ENCODE measurements around the gene GP5. TPM values are rescaled to one million over a fixed set of nuclear protein-coding genes. Genes with fewer than 3 reads are reported as not detected.

Gene GP5
- total and polyA plus RNA-seq, 2 of the 13 experiments (the other 11 are each of a cell fraction or from before 2014, with no cell fraction given), result not detected

- no peak overlapping the region for H3K9ac ChIP-seq (ENCODE audit: insufficient read depth, low read depth, low read length)
- H3K27ac ChIP-seq (ENCODE audit: extremely low read length, insufficient read depth, low read length), result no peak overlapping the region
- in situ Hi-C loops (cut with HindIII; ENCODE audit: extremely low pct_ligation_motif_present, low pct_unique_long_range_greater_than_20kb) (no loop called here), intact Hi-C loops (cut with micrococcal nuclease; ENCODE audit: unreplicated experiment) (no loop called here)
- H4K20me1 ChIP-seq (ENCODE audit: insufficient read depth, low read length), result no peaks in the 10 kb centered on the region
- no peaks in the 10 kb centered on the region for H3K9me3 ChIP-seq (ENCODE audit: low read length)
- FAIRE-seq (no peak), DNase-seq (ENCODE audit: low spot score) (no peak), ATAC-seq (no peak)
- H3K79me2 ChIP-seq (ENCODE audit: insufficient read depth, low read length), result no peaks in the 10 kb centered on the region
- ChIA-PET POLR2A (no interaction called here), CTCF (ENCODE audit: low intra/inter-chr PET ratio, low total read pairs) (no interaction called here)
- H3K4me2 ChIP-seq (ENCODE audit: low read depth, low read length), result no peak overlapping the region
- peaks cover 11 to 72% of the 10 kb centered on the region in 2 experiments for H3K27me3 ChIP-seq (ENCODE audit: control insufficient read depth in 1 of 2, insufficient read depth in 2 of 2, low read length in 2 of 2)
- H3K4me3 ChIP-seq (replicated peaks in 1 of 3; ENCODE audit: insufficient read depth in 1 of 3, low read depth in 2 of 3, low read length in 3 of 3), result no peak overlapping the region
- BruUV-seq (replicated peaks), result no TSS peak
- no peak overlapping the region for H2AFZ ChIP-seq (ENCODE audit: low read length)
- no peaks in the 10 kb centered on the region for H3K4me1 ChIP-seq (ENCODE audit: insufficient read depth, low read length)
- no peaks in the 10 kb centered on the region for H3K36me3 ChIP-seq (replicated peaks in 1 of 2; ENCODE audit: control insufficient read depth in 1 of 2, insufficient read depth in 2 of 2, low read length in 2 of 2)
- WGBS (ENCODE audit: low lambda C conversion rate), result 41% methylated on average over 7 of the region's 7 CpGs
- TF ChIP-seq CREB1 (IDR thresholded peaks at IDR 0.05), result no peak
- no peak for TF ChIP-seq CREB1 (CRISPR knock-in tag; IDR thresholded peaks at IDR 0.05)
- TF ChIP-seq, protein P1, sequence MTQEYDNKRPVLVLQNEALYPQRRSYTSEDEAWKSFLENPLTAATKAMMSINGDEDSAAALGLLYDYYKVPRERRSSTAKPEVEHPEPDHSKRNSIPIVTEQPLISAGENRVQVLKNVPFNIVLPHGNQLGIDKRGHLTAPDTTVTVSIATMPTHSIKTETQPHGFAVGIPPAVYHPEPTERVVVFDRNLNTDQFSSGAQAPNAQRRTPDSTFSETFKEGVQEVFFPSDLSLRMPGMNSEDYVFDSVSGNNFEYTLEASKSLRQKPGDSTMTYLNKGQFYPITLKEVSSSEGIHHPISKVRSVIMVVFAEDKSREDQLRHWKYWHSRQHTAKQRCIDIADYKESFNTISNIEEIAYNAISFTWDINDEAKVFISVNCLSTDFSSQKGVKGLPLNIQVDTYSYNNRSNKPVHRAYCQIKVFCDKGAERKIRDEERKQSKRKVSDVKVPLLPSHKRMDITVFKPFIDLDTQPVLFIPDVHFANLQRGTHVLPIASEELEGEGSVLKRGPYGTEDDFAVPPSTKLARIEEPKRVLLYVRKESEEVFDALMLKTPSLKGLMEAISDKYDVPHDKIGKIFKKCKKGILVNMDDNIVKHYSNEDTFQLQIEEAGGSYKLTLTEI (CRISPR knock-in tag; conservative IDR thresholded peaks at IDR 0.05), result no peak
- TF ChIP-seq PCBP1 (IDR thresholded peaks at IDR 0.05; ENCODE audit: borderline replicate concordance, low read depth, low read length), result no peak
- TF ChIP-seq RBM22 (optimal IDR thresholded peaks at IDR 0.05; ENCODE audit: low read length), result no peak
- TF ChIP-seq GZF1 (CRISPR knock-in tag; IDR thresholded peaks at IDR 0.05), result no peak
- TF ChIP-seq BRD4 (CRISPR knock-in tag; IDR thresholded peaks at IDR 0.05), result no peak
- TF ChIP-seq, protein P2, sequence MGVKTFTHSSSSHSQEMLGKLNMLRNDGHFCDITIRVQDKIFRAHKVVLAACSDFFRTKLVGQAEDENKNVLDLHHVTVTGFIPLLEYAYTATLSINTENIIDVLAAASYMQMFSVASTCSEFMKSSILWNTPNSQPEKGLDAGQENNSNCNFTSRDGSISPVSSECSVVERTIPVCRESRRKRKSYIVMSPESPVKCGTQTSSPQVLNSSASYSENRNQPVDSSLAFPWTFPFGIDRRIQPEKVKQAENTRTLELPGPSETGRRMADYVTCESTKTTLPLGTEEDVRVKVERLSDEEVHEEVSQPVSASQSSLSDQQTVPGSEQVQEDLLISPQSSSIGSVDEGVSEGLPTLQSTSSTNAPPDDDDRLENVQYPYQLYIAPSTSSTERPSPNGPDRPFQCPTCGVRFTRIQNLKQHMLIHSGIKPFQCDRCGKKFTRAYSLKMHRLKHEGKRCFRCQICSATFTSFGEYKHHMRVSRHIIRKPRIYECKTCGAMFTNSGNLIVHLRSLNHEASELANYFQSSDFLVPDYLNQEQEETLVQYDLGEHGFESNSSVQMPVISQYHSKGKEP (CRISPR knock-in tag; IDR thresholded peaks at IDR 0.05), result no peak
- TF ChIP-seq FOXO1 (CRISPR knock-in tag; IDR thresholded peaks at IDR 0.05), result no peak
- no peak for TF ChIP-seq ZFP36 (IDR thresholded peaks at IDR 0.05; ENCODE audit: borderline replicate concordance, low read depth, low read length, partially characterized antibody)
- no peak for TF ChIP-seq CEBPB (IDR thresholded peaks at IDR 0.05; ENCODE audit: borderline replicate concordance, low read depth, low read length)
- no peak for TF ChIP-seq CREB3 (CRISPR knock-in tag; IDR thresholded peaks at IDR 0.05)
- TF ChIP-seq, protein P3, sequence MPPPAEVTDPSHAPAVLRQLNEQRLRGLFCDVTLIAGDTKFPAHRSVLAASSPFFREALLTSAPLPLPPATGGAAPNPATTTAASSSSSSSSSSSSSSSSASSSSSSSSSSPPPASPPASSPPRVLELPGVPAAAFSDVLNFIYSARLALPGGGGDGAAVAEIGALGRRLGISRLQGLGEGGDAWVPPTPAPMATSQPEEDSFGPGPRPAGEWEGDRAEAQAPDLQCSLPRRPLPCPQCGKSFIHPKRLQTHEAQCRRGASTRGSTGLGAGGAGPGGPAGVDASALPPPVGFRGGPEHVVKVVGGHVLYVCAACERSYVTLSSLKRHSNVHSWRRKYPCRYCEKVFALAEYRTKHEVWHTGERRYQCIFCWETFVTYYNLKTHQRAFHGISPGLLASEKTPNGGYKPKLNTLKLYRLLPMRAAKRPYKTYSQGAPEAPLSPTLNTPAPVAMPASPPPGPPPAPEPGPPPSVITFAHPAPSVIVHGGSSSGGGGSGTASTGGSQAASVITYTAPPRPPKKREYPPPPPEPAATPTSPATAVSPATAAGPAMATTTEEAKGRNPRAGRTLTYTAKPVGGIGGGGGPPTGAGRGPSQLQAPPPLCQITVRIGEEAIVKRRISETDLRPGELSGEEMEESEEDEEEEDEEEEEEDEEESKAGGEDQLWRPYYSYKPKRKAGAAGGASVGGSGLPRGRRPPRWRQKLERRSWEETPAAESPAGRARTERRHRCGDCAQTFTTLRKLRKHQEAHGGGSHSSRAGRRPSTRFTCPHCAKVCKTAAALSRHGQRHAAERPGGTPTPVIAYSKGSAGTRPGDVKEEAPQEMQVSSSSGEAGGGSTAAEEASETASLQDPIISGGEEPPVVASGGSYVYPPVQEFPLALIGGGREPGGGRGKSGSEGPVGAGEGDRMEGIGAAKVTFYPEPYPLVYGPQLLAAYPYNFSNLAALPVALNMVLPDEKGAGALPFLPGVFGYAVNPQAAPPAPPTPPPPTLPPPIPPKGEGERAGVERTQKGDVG (CRISPR knock-in tag; IDR thresholded peaks at IDR 0.05; ENCODE audit: borderline replicate concordance), result no peak
- no peak for TF ChIP-seq ZSCAN29 (CRISPR knock-in tag; conservative IDR thresholded peaks at IDR 0.05)
- TF ChIP-seq ASH2L (IDR thresholded peaks at IDR 0.05; ENCODE audit: insufficient read length, low read depth, low read length), result no peak
- TF ChIP-seq ZBTB34 (CRISPR knock-in tag; IDR thresholded peaks at IDR 0.05), result no peak
- TF ChIP-seq HMG20A (CRISPR knock-in tag; IDR thresholded peaks at IDR 0.05; ENCODE audit: borderline replicate concordance), result no peak
Measured at GRCh38 chr3:194380326-194380725, 18.7 kb downstream of the GP5 start.
